ENCODE data around the gene ARFGAP2.
A peak's percentile ranks its signal among the peaks of the same experiment; 100 is the strongest.

The ARFGAP2 gene

GRCh38 chr11:47166368-47166767 lies 10.3 kb downstream of the ARFGAP2 start:
- no peak for DNase-seq

- no peak for DNase-seq
These were observed 11.3 kb downstream of the ARFGAP2 start for GRCh38 chr11:47165253-47165840.

- DNase-seq, result no peak
These were observed 12.4 kb downstream of the ARFGAP2 start for GRCh38 chr11:47164321-47164720.

GRCh38 chr11:47163898-47164297 lies 12.8 kb downstream of the ARFGAP2 start:
- DNase-seq, result no peak

GRCh38 chr11:47163193-47163592 lies 13.5 kb downstream of the ARFGAP2 start:
- no peak for DNase-seq

DNA sequence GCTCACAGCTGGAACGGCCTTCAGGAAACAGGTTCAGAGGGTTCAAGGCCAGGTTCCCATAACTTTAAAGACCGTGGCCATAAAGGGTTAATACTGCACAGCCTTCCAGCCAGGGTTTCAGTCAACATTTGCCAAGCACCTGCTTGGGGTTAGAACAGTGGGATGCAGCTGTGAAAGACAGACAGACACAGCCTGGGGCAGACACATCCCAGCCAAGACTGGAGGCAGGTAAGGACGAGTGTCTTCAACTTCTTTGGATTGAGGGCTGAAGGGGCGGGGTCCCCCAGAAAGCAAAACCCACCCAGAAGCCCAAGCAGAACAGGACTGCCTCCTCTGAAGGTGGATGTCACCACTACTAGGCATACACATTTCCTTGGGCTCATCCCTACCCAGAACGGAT lies 14.3 kb downstream of the ARFGAP2 start:
- DNase-seq, result no peak

DNA sequence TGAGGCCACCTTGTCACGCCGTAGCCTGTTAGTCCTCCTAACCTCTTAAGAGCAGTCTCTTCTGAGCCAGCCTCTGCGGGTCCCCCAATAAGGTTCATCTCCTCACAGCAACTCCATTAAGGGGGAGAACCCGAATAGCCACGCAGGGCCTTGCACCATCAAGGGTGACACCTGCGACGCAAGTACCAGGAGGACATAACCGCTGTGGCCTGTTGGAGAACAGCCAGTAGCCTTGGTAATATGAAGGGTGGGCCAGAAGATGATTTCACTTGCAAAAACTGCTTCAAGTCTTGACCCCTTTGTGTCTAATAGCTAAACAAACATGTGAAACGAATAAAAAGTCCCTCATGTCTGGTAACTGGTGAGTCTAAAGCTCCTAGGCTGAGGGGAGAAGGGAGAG lies 14.8 kb downstream of the ARFGAP2 start:
- DNase-seq, result no peak

DNA sequence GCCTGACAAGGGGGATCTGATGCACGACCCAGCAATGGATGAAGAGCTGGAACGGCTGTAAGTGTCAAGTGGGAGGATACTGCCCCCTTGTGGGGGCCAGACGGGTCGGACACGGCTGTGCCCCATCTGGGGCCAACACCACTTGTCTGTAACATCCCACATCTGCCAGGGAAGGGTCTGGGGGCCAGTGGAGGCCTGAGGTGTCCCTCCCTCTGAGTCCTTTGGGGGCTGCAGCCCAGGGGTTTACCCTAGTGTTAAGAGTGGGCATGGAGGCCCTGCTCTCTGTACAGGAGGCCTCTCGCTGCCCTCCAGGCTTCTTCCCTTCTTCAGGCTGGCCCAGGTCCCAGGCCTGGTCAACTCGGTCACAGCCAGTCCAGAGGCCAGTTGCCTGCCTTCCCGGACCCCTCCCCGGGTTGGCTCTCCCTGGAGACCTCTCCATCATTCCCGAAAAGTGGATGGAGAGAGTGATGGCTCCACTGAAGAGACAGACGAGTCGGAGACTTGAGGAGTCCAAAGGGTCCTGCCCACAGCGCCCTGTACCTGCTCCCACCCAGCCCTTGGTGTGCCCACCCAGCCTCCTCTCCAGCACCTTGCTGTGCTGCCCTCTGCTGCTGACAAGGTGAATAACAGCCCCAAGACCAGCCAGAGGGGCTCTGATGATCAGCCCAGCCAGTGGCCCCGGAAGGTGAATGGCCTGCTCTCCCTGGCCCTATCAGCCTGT lies 15.4 kb downstream of the ARFGAP2 start:
- DNase-seq, result peak; percentile 48

DNA sequence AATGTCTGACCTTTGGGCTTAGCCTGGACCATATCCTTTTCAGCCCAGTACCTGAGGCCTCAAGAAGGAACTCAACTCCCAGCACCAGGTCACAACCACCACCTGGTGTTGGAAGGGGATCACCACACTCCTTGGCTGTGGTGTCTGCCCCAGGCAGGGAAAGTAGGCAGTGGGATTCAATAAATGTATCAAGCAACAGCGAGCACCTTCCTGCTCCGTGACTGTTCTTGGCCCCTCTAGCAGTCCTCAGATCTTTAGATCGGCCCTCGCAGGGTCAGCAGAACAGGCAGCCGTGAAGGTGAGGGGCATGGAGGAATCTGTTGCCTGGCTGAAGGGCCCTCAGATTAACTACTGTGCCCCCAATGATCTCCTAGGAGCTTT lies 15.9 kb downstream of the ARFGAP2 start:
- no peak for DNase-seq

- no peak for DNase-seq
These were observed 18.4 kb downstream of the ARFGAP2 start for GRCh38 chr11:47158242-47158641.

DNA sequence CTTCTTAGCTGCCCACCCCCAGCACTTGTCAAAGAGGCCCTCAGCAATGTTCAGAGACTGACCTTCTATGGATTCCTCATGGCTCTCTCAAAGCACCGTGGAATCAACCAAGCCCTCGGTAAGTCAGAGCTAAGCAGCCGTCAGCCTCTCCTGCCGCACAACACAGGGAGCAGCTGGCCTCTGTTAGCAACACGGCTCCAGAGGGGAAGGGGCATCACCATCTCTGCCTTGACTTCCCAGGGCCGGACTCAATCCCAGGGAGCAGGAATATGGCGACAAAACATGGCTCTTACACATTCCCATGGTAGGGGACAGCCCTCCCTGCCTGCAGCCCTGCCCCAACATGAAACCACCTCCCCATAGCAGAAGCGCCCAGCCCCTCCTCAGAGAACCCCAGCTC lies 18.9 kb downstream of the ARFGAP2 start:
- DNase-seq, result no peak

- no peak for DNase-seq
These were observed 19.7 kb downstream of the ARFGAP2 start for GRCh38 chr11:47156951-47157350.

DNA sequence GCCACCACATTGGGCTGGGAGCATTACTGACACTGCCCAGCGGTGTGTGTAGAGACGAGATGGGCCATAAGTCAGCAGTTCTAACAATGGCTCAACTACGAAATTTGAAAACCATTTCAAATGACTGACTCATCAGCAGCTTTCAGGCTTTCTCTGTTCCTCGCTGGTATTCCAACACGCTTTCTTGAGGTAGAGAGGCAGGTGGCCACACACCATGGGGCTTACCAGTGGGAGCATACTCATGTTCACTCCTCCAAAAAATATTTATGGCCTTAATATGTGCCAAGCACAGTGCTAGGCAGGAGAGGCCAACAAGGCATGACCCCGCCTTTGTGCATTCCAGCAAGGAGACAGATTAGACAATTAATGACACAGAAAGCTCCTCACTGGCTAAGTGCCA lies 20.3 kb downstream of the ARFGAP2 start:
- DNase-seq, result no peak

DNA sequence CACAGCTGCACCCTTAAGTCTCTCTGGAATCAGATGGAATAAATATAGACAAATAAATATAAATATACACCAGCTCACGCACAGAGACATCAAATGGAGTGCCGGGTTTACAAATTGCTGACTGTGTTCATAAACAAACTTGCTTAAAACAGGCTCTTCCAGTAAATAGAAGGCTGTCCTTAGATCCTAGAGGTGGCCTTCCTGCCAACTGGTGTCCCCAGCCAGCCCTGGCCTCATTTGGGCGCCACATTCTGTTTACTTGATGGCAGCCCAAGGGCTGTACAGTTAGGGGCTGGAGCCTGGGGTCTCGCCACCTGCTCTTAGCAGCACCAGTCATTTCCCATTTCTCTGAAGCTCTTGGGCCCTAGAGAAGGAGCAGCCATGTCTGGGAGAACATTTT lies 20.8 kb downstream of the ARFGAP2 start:
- no peak for DNase-seq

DNA sequence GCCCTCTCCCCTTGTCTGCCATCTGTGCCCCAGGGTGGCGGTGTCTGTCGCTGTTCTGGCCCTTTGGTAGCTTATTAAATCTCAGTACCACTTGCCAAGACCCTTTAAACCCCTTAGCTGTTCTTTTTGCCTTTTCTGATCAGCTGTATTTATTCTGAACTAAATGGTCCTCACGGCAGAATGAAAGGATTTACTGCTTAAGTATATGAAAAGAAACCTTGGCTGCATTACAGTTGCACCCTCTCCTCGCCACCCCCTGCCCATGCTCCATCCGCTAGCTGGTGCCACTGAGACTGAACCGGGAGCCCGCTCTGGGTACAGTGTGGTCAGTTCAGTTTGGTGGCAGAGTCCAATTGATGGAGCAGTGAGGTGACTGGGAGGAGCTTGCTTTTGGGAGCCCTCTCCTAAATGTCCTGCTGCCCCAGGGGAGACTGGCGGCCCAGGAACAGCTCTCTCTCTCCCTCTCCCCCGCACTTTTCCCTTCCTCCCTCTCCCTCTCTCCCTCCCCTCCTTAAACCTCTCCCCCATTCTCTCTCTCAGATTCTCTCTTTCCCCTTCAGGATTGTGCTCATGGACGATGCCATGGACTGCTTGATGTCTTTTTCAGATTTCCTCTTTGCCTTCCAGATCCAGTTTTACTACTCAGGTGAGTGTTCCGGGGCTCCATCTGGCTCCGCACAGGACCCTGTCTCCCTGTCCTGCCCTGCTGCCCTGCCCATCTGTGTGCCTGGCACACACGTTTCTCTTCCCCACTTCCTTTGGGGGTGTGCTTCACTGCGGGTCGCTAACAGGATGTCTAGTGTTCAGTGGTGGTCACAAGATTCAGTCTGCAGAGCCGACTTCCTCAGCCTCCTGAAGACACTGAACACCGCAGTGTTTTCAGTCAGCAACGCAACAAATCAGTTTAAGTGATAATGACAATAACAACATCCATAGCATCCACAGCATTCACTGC lies 21.8 kb downstream of the ARFGAP2 start:
- no peak for DNase-seq

GRCh38 chr11:47152953-47153950 lies 23.4 kb downstream of the ARFGAP2 start:
- peak; percentile 19 for DNase-seq

GRCh38 chr11:47152126-47152952 lies 24.3 kb downstream of the ARFGAP2 start:
- no peak for DNase-seq

- DNase-seq, result no peak
These were observed 26.9 kb downstream of the ARFGAP2 start for GRCh38 chr11:47149782-47150181.

- no peak for DNase-seq
These were observed 27.7 kb downstream of the ARFGAP2 start for GRCh38 chr11:47148903-47149531.

DNA sequence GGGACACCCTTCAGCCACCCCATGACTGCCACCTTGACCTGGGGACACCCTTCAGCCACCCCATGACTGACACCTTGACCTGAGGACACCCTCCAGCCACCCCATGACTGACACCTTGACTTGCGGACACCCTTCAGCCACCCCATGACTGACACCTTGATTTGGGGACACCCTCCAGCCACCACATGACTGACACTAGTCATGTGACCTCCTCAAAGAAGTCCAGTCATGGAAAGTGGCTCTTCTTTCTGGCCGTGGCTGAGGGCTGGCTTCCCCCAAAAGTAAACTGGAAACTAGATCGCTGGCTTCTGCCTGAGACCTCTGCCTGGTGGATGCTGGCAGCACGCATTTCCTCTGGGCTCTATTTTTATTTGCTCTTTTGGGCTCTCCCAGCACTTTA lies 28.4 kb downstream of the ARFGAP2 start:
- DNase-seq, result no peak

- DNase-seq, result no peak
These were observed 29.0 kb downstream of the ARFGAP2 start for GRCh38 chr11:47147681-47148080.
